Naive thymus-derived CD4-positive, alpha-beta T cell (primary cell): Measurements from ENCODE around the gene ETS2. TPM values are rescaled to one million over a fixed set of nuclear protein-coding genes. Genes with fewer than 3 reads are reported as not detected.

Experiments
- ATAC-seq: fragments of 150-1000 bp; cut with Tn5 transposase; 2 replicates; pipeline ENCODE4 v1.10.0; 2021; ENCODE audit warnings: mild to moderate bottlenecking, moderate library complexity
- CTCF ChIA-PET: fragments of 350-600 bp; sonication (Branson Sonifier 250); formaldehyde crosslinking; loops from one replicate; lab custom pipeline; 2021; ENCODE audit warnings: antibody characterized with exemption; lab: Charles Lee
- POLR2A ChIA-PET: fragments of 350-600 bp; sonication (Branson Sonifier 250); formaldehyde crosslinking; loops from one replicate; lab custom pipeline; 2021; ENCODE audit warnings: antibody characterized with exemption, inconsistent platforms; lab: Charles Lee
- DNase-seq, 9 donors: peaks; one replicate each; pipeline versions ENCODE4 v3.0.0 to v3.0.0-alpha.2; 2020 to 2022; ENCODE audit warnings: mixed read lengths in 1 of 9
- H3K27ac ChIP-seq: one replicate; pipeline ENCODE4 v1.7.0; 2013; ENCODE audit warnings: mild to moderate bottlenecking, low read depth, low read length, moderate library complexity
- H3K27me3 ChIP-seq, 2 donors: one replicate each; pipeline ENCODE4 v1.7.0; 2013; ENCODE audit warnings: low read length in 2 of 2, mild to moderate bottlenecking in 2 of 2, moderate library complexity in 2 of 2; ENCODE audit not compliant: control insufficient read depth in 2 of 2, insufficient read depth in 2 of 2
- H3K36me3 ChIP-seq, 3 experiments: 1 replicate in 2 of 3; 2 replicates in 1 of 3; pipeline ENCODE4 v1.7.0; 2013; ENCODE audit warnings: low read length in 3 of 3, mild to moderate bottlenecking in 3 of 3, moderate library complexity in 1 of 3; ENCODE audit not compliant: insufficient read depth in 3 of 3, control insufficient read depth in 2 of 3
- H3K4me1 ChIP-seq, 2 donors: one replicate each; pipeline ENCODE4 v1.7.0; 2013; ENCODE audit warnings: low read length in 2 of 2, mild to moderate bottlenecking in 2 of 2, moderate library complexity in 1 of 2; ENCODE audit not compliant: control insufficient read depth in 2 of 2, insufficient read depth in 2 of 2
- H3K4me3 ChIP-seq: 2 replicates; pipeline ENCODE4 v1.7.0; 2013; ENCODE audit warnings: mild to moderate bottlenecking, low read length
- H3K9me3 ChIP-seq, 3 experiments: 1 replicate in 2 of 3; 2 replicates in 1 of 3; pipeline ENCODE4 v1.7.0; 2013; ENCODE audit warnings: low read length in 3 of 3; ENCODE audit not compliant: control insufficient read depth in 2 of 3
- H3K27ac Mint-ChIP-seq, 9 donors: one replicate each; pipeline ENCODE4 v1.8.0; 2020 to 2022; ENCODE audit warnings: mixed read lengths in 9 of 9, mild to moderate bottlenecking in 8 of 9, moderate library complexity in 5 of 9, inconsistent platforms in 2 of 9
- H3K27me3 Mint-ChIP-seq, 5 donors: one replicate each; pipeline ENCODE4 v1.8.0; 2021 to 2022; ENCODE audit warnings: mixed read lengths in 5 of 5, mild to moderate bottlenecking in 1 of 5
- H3K36me3 Mint-ChIP-seq, 5 donors: one replicate each; pipeline ENCODE4 v1.8.0; 2020 to 2022; ENCODE audit warnings: mixed read lengths in 5 of 5, mild to moderate bottlenecking in 3 of 5, inconsistent platforms in 1 of 5
- H3K4me1 Mint-ChIP-seq, 7 donors: one replicate each; pipeline ENCODE4 v1.8.0; 2020 to 2022; ENCODE audit warnings: mixed read lengths in 7 of 7, mild to moderate bottlenecking in 3 of 7, inconsistent platforms in 1 of 7
- H3K4me3 Mint-ChIP-seq, 10 donors: one replicate each; pipeline ENCODE4 v1.8.0; 2020 to 2022; ENCODE audit warnings: mild to moderate bottlenecking in 10 of 10, mixed read lengths in 10 of 10, moderate library complexity in 6 of 10, inconsistent platforms in 2 of 10
- H3K9me3 Mint-ChIP-seq, 11 donors: one replicate each; pipeline ENCODE4 v1.8.0; 2020 to 2022; ENCODE audit warnings: mixed read lengths in 11 of 11, mild to moderate bottlenecking in 4 of 11, inconsistent platforms in 1 of 11, moderate library complexity in 1 of 11
- intact Hi-C, 2 donors: fragments of 100-400 bp; cut with micrococcal nuclease; formaldehyde crosslinking; loops; one replicate each; pipeline ENCODE4 v1.15.1; 2023
- polyA plus RNA-seq, 2 donors: library from polyadenylated mRNA; unstranded; fragments of 300-500 nt; fragmentation: Illumina TruSeq; gene quantifications; one replicate each; pipeline ENCODE4 v1.2.3, GENCODE V29; 2021
- total RNA-seq, 6 experiments: library from RNA in 5 of 6; stranded (reverse) in 5 of 6; gene quantifications; 1 replicate in 5 of 6; 2 replicates in 1 of 6; pipeline ENCODE4 v1.2.3 and lab custom pipeline; 2021 to 2026

Gene ETS2
- total and polyA plus RNA-seq, 7 experiments from 2014 or later: 3.4 to 61.1 (median 17.1) TPM

GRCh38 chr21:38821959-38822682 is 16.4 kb downstream of the ETS2 start:
- Mint-ChIP-seq H3K4me1 (no peaks in the 10 kb centered on the region), H3K27me3 (no peaks in the 10 kb centered on the region), H3K9me3 (peaks cover 0 to 7% (median 3%) of the 10 kb centered on the region in 11 donors), H3K4me3 (no peak overlapping the region), H3K36me3 (peaks cover 11 to 73% (median 51%) of the 10 kb centered on the region in 5 donors), H3K27ac (peak overlapping the region in 1 of 9 donors; percentile 31)
- ChIA-PET CTCF (no interaction called here), POLR2A (no interaction called here)
- no peaks in the 10 kb centered on the region for H3K4me1 ChIP-seq
- no peak overlapping the region for H3K27ac ChIP-seq
- DNase-seq: no peak
- no peak for ATAC-seq
- H3K4me3 ChIP-seq: no peak overlapping the region
- no peaks in the 10 kb centered on the region for H3K9me3 ChIP-seq
- intact Hi-C loops: no loop called here
- no peaks in the 10 kb centered on the region for H3K27me3 ChIP-seq
- H3K36me3 ChIP-seq: peaks cover 9 to 71% (median 32%) of the 10 kb centered on the region in 3 experiments

- intact Hi-C loops: no loop called here
- H3K9me3 ChIP-seq: no peaks in the 10 kb centered on the region
- ChIA-PET CTCF (no interaction called here), POLR2A (no interaction called here)
- no peak overlapping the region for H3K27ac Mint-ChIP-seq
- H3K4me1 ChIP-seq: no peaks in the 10 kb centered on the region
- ATAC-seq (no peak), DNase-seq (no peak)
- H3K36me3 ChIP-seq: peaks cover 9 to 64% (median 30%) of the 10 kb centered on the region in 3 experiments
- H3K4me1 Mint-ChIP-seq: no peaks in the 10 kb centered on the region
- H3K36me3 Mint-ChIP-seq: peaks cover 11 to 66% (median 46%) of the 10 kb centered on the region in 5 donors
- H3K27me3 Mint-ChIP-seq: no peaks in the 10 kb centered on the region
- H3K4me3 Mint-ChIP-seq: no peak overlapping the region
- peaks cover 0 to 14% (median 3%) of the 10 kb centered on the region in 11 donors for H3K9me3 Mint-ChIP-seq
- no peaks in the 10 kb centered on the region for H3K27me3 ChIP-seq
- no peak overlapping the region for H3K27ac ChIP-seq
- no peak overlapping the region for H3K4me3 ChIP-seq
These were observed 17.1 kb downstream of the ETS2 start for GRCh38 chr21:38822778-38823238.

GRCh38 chr21:38823737-38824123 is 18.0 kb downstream of the ETS2 start:
- peaks cover 8 to 57% (median 38%) of the 10 kb centered on the region in 5 donors for H3K36me3 Mint-ChIP-seq
- no peak overlapping the region for H3K4me3 ChIP-seq
- no peaks in the 10 kb centered on the region for H3K27me3 Mint-ChIP-seq
- peak overlapping the region in 1 of 9 donors; percentile 38 for H3K27ac Mint-ChIP-seq
- DNase-seq (no peak), ATAC-seq (no peak)
- H3K4me1 Mint-ChIP-seq: no peaks in the 10 kb centered on the region
- no peak overlapping the region for H3K4me3 Mint-ChIP-seq
- no peaks in the 10 kb centered on the region for H3K9me3 ChIP-seq
- peaks cover 0 to 14% (median 3%) of the 10 kb centered on the region in 11 donors for H3K9me3 Mint-ChIP-seq
- peaks cover 9 to 55% (median 23%) of the 10 kb centered on the region in 3 experiments for H3K36me3 ChIP-seq
- CTCF ChIA-PET: no interaction called here
- POLR2A ChIA-PET: no interaction called here
- no peak overlapping the region for H3K27ac ChIP-seq
- no peaks in the 10 kb centered on the region for H3K27me3 ChIP-seq
- no peaks in the 10 kb centered on the region for H3K4me1 ChIP-seq
- intact Hi-C loops: no loop called here

GRCh38 chr21:38824124-38824822 is 18.5 kb downstream of the ETS2 start:
- ATAC-seq: no peak

GRCh38 chr21:38825269-38825668 is 19.5 kb downstream of the ETS2 start:
- Histone ChIP-seq H3K27me3 (no peaks in the 10 kb centered on the region), H3K9me3 (no peaks in the 10 kb centered on the region), H3K27ac (no peak overlapping the region), H3K36me3 (peaks cover 3 to 40% (median 7%) of the 10 kb centered on the region in 3 experiments), H3K4me1 (no peaks in the 10 kb centered on the region), H3K4me3 (no peak overlapping the region)
- no peak overlapping the region for H3K27ac Mint-ChIP-seq
- no peaks in the 10 kb centered on the region for H3K27me3 Mint-ChIP-seq
- CTCF ChIA-PET: no interaction called here
- H3K9me3 Mint-ChIP-seq: peaks cover 0 to 14% (median 3%) of the 10 kb centered on the region in 11 donors
- H3K4me1 Mint-ChIP-seq: no peaks in the 10 kb centered on the region
- intact Hi-C loops: no loop called here
- H3K36me3 Mint-ChIP-seq: peaks cover 4 to 42% (median 26%) of the 10 kb centered on the region in 5 donors
- ATAC-seq (no peak), DNase-seq (no peak)
- POLR2A ChIA-PET: no interaction called here
- no peak overlapping the region for H3K4me3 Mint-ChIP-seq

More at GRCh38 chr21:38824124-38824822, 18.5 kb downstream of the ETS2 start:
- Mint-ChIP-seq H3K36me3 (peaks cover 8 to 52% (median 32%) of the 10 kb centered on the region in 5 donors), H3K27me3 (no peaks in the 10 kb centered on the region), H3K27ac (peak overlapping the region in 1 of 9 donors; percentile 72), H3K4me3 (no peak overlapping the region), H3K4me1 (no peaks in the 10 kb centered on the region), H3K9me3 (peaks cover 0 to 14% (median 3%) of the 10 kb centered on the region in 11 donors)
- no peak overlapping the region for H3K4me3 ChIP-seq
- H3K27ac ChIP-seq: no peak overlapping the region
- intact Hi-C loops: no loop called here
- no peaks in the 10 kb centered on the region for H3K4me1 ChIP-seq
- H3K27me3 ChIP-seq: no peaks in the 10 kb centered on the region
- CTCF ChIA-PET: no interaction called here
- H3K9me3 ChIP-seq: no peaks in the 10 kb centered on the region
- peaks cover 9 to 50% (median 17%) of the 10 kb centered on the region in 3 experiments for H3K36me3 ChIP-seq
- POLR2A ChIA-PET: no interaction called here
- DNase-seq: no peak

GRCh38 chr21:38825921-38826320 is 20.2 kb downstream of the ETS2 start:
- ChIA-PET POLR2A (no interaction called here), CTCF (no interaction called here)
- H3K4me3 ChIP-seq: no peak overlapping the region
- no peak overlapping the region for H3K27ac ChIP-seq
- Mint-ChIP-seq H3K4me1 (peaks cover 0 to 4% (median 4%) of the 10 kb centered on the region in 7 donors), H3K36me3 (peaks cover 4 to 35% (median 21%) of the 10 kb centered on the region in 5 donors), H3K4me3 (no peak overlapping the region), H3K9me3 (peaks cover 0 to 14% (median 3%) of the 10 kb centered on the region in 11 donors), H3K27me3 (no peaks in the 10 kb centered on the region), H3K27ac (no peak overlapping the region)
- H3K9me3 ChIP-seq: no peaks in the 10 kb centered on the region
- no peak for ATAC-seq
- no peaks in the 10 kb centered on the region for H3K4me1 ChIP-seq
- peaks cover 3 to 33% (median 4%) of the 10 kb centered on the region in 3 experiments for H3K36me3 ChIP-seq
- intact Hi-C loops: no loop called here
- H3K27me3 ChIP-seq: no peaks in the 10 kb centered on the region
- no peak for DNase-seq
